Measurements from ENCODE around the gene DNER. TPM values are rescaled to one million over a fixed set of nuclear protein-coding genes. Genes with fewer than 3 reads are reported as not detected.

The DNER gene
- total RNA-seq, 1 experiment from 2014 or later: 3.7 TPM

- Mint-ChIP-seq H3K27ac (no peak overlapping the region), H3K27me3 (ENCODE audit: low read depth) (no peaks in the 10 kb centered on the region; the same call in 1 of the 2 replicates), H3K36me3 (no peaks in the 10 kb centered on the region), H3K4me1 (peaks cover 7% of the 10 kb centered on the region), H3K9me3 (no peaks in the 10 kb centered on the region), H3K4me3 (no peak overlapping the region)
- ChIA-PET CTCF (interaction anchor here (0.8 to 1.6 kb wide), 2 partner anchors 11 to 1685 kb away, joined by 3 to 4 read pairs; no protein-coding TSS in a partner anchor), POLR2A (no interaction called here)
- no peak for ATAC-seq
- DNase-seq (ENCODE audit: low spot score): no peak
- TF ChIP-seq TP53 (CRISPR knock-in tag; IDR thresholded peaks at IDR 0.05): no peak
These were observed 138.6 kb downstream of the DNER start for GRCh38 chr2:229575569-229576315.

- DNase-seq (ENCODE audit: low spot score): no peak
- Mint-ChIP-seq H3K4me3 (no peak overlapping the region), H3K36me3 (no peaks in the 10 kb centered on the region), H3K27ac (no peak overlapping the region), H3K27me3 (ENCODE audit: low read depth) (no peaks in the 10 kb centered on the region; the same call in 1 of the 2 replicates), H3K9me3 (no peaks in the 10 kb centered on the region), H3K4me1 (no peaks in the 10 kb centered on the region)
- ATAC-seq: no peak
- ChIA-PET CTCF (no interaction called here), POLR2A (no interaction called here)
- TF ChIP-seq JAZF1 (CRISPR knock-in tag; IDR thresholded peaks at IDR 0.05): no peak
- no peak for TF ChIP-seq GABPB1 (CRISPR knock-in tag; IDR thresholded peaks at IDR 0.05)
- TF ChIP-seq RORB (CRISPR knock-in tag; IDR thresholded peaks at IDR 0.05): no peak
- no peak for TF ChIP-seq ZNF532 (CRISPR knock-in tag; IDR thresholded peaks at IDR 0.05; ENCODE audit: borderline replicate concordance)
- no peak for TF ChIP-seq NR1H2 (CRISPR knock-in tag; IDR thresholded peaks at IDR 0.05)
- no peak for TF ChIP-seq TEAD1 (CRISPR knock-in tag; IDR thresholded peaks at IDR 0.05)
- no peak for TF ChIP-seq ETV6 (CRISPR knock-in tag; IDR thresholded peaks at IDR 0.05)
- no peak for TF ChIP-seq ATF3 (CRISPR knock-in tag; conservative IDR thresholded peaks at IDR 0.05)
- TF ChIP-seq NFYB (CRISPR knock-in tag; conservative IDR thresholded peaks at IDR 0.05; ENCODE audit: low read depth): no peak
- TF ChIP-seq MXD4 (CRISPR knock-in tag; IDR thresholded peaks at IDR 0.05; ENCODE audit: borderline replicate concordance): no peak
These were observed 141.7 kb downstream of the DNER start for GRCh38 chr2:229572507-229573271.

- Mint-ChIP-seq H3K36me3 (no peaks in the 10 kb centered on the region), H3K4me1 (no peaks in the 10 kb centered on the region), H3K9me3 (no peaks in the 10 kb centered on the region), H3K27me3 (ENCODE audit: low read depth) (no peaks in the 10 kb centered on the region), H3K4me3 (no peak overlapping the region), H3K27ac (no peak overlapping the region)
- ChIA-PET POLR2A (no interaction called here), CTCF (interaction anchor here (1.1 kb wide), 1 partner anchor 141 kb away, joined by 3 read pairs; no protein-coding TSS in a partner anchor)
- no peak for TF ChIP-seq MLX (CRISPR knock-in tag; IDR thresholded peaks at IDR 0.05)
- no peak for TF ChIP-seq ZNF317 (CRISPR knock-in tag; IDR thresholded peaks at IDR 0.05; ENCODE audit: borderline replicate concordance, low read depth)
- no peak for TF ChIP-seq USF2 (CRISPR knock-in tag; IDR thresholded peaks at IDR 0.05)
- TF ChIP-seq MXD4 (CRISPR knock-in tag; IDR thresholded peaks at IDR 0.05; ENCODE audit: borderline replicate concordance): no peak
- DNase-seq (ENCODE audit: low spot score): no peak
- no peak for ATAC-seq
These were observed 143.1 kb downstream of the DNER start for GRCh38 chr2:229571243-229571642.

Data from WTC11 (cell line).